Psoas muscle (tissue), 8 donors: ENCODE measurements around the gene B3GNT4. TPM values are rescaled to one million over a fixed set of nuclear protein-coding genes. Genes with fewer than 3 reads are reported as not detected.

Experiments used
- ATAC-seq, 4 donors: fragments of 200-7000 bp; cut with Tn5 transposase; one replicate each; pipeline ENCODE4 v1.9.1; 2020; ENCODE audit warnings: moderate library complexity in 3 of 4, mild to moderate bottlenecking in 2 of 4
- DNase-seq, 2 donors: peaks; one replicate each; pipeline ENCODE4 v3.0.0-alpha.2; 2020
- H3K27ac ChIP-seq: fragments of 200-600 bp; one replicate; pipeline ENCODE4 v1.8.0; 2022
- H3K27me3 ChIP-seq, 3 donors: fragments of 200-600 bp in 1 of 3; one replicate each; pipeline versions ENCODE4 v1.6.1 to v1.8.0; 2013 to 2022; ENCODE audit warnings: low read length in 2 of 3, mild to moderate bottlenecking in 2 of 3, moderate library complexity in 1 of 3; ENCODE audit not compliant: insufficient read depth in 3 of 3
- H3K36me3 ChIP-seq, 2 donors: fragments of 200-600 bp in 1 of 2; one replicate each; pipeline versions ENCODE4 v1.6.1 to v1.8.0; 2013 to 2022; ENCODE audit warnings: low read depth in 1 of 2, mild to moderate bottlenecking in 1 of 2, moderate library complexity in 1 of 2; ENCODE audit not compliant: insufficient read depth in 1 of 2
- H3K4me1 ChIP-seq: fragments of 200-600 bp; one replicate; pipeline ENCODE4 v1.8.0; 2022
- H3K4me3 ChIP-seq: fragments of 200-600 bp; one replicate; pipeline ENCODE4 v1.8.0; 2022; ENCODE audit warnings: mild to moderate bottlenecking
- H3K9me3 ChIP-seq: fragments of 200-600 bp; one replicate; pipeline ENCODE4 v1.8.0; 2022
- CTCF ChIP-seq: fragments of 200-600 bp; IDR thresholded peaks from one replicate; pipeline ENCODE4 v1.8.0; 2022; ENCODE audit warnings: antibody characterized with exemption
- WGBS, 3 donors: extraction: QIAGEN DNeasy Blood & Tissue Kit; methylation state at CpG; one replicate each; pipeline versions ENCODE4 v1.1.6 to v1.1.7; 2013; 5-methylcytosine and 5-hydroxymethylcytosine counted together
- intact Hi-C, 2 donors: fragments of 100-400 bp; cut with DNase I; formaldehyde crosslinking; loops; one replicate each; pipeline versions ENCODE4 v1.11.0 to v1.14.2; 2022
- polyA plus RNA-seq, 3 donors: library from polyadenylated mRNA; stranded (reverse); fragments of 200-250 nt; gene quantifications; one replicate each; pipeline ENCODE4 v1.2.3, GENCODE V29; 2013
- total RNA-seq, 4 donors: library from RNA; stranded (reverse); fragmentation: NEBNext Ultra II Directional in 2 of 4; extraction: Animal tissue kit (Norgen Biotek cat#: 25700) in 2 of 4; gene quantifications; one replicate each; pipeline versions ENCODE4 v1.2.1 to v1.2.4, GENCODE V29; 2021 to 2023
- donor health status: healthy with polysubstance abuse.
- donor health status: DM: no; HTN: no; CAD: no; lungs with moderate emphysema.
- donor health status: Bipolar disorder and iron deficiency.
- donor health status: healthy.
- donor health status: DM: yes; HTN: yes; CAD: no.
- donor health status: DM: no; HTN: no; CAD: no.
- donor health status: DM: no; HTN: no; CAD: no.
- donor health status: DM: yes; HTN: yes; CAD: no.

Gene B3GNT4
- total and polyA plus RNA-seq, 7 donors = 0.30 to 1.3 (median 0.43) TPM; not detected in 3

DNA sequence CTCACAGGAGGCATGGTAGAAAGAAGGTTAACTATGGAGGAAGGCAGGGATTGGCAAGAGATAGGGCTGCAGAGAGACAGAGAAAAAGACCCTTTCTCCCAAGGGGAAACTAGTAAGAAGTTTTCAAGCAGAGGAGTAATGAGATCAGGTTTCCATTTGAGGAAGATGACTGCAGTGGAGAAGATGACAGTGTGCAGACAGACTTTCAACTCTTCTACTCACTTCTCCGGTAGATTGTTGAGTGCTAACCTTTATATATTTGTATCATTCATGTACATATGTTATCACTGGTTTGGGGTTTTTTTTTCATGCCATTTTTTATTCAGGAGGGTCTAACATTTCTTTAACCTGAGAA is 5.9 kb upstream of the B3GNT4 start:
- peaks cover 0 to 21% (median 4%) of the 10 kb centered on the region in 3 donors for H3K27me3 ChIP-seq
- no peak for TF ChIP-seq CTCF
- no peak overlapping the region for H3K27ac ChIP-seq
- H3K4me3 ChIP-seq = no peak overlapping the region
- 25 to 52% (median 48%) methylated on average over 1 of the region's 1 CpG for WGBS, 3 donors
- ATAC-seq (peak in 1 of 4 donors; percentile 46), DNase-seq (no peak)
- H3K9me3 ChIP-seq = no peaks in the 10 kb centered on the region
- peaks cover 7% of the 10 kb centered on the region for H3K4me1 ChIP-seq
- intact Hi-C loops = loop anchor here in 1 of 2 donors (5.0 kb wide), 1 partner anchor 140 kb away; no protein-coding TSS in a partner anchor
- no peaks in the 10 kb centered on the region for H3K36me3 ChIP-seq

GRCh38 chr12:122199484-122200355 is 3.8 kb upstream of the B3GNT4 start:
- no peak for ATAC-seq
- Histone ChIP-seq H3K27ac (no peak overlapping the region), H3K27me3 (peaks cover 0 to 43% (median 18%) of the 10 kb centered on the region in 3 donors), H3K9me3 (no peaks in the 10 kb centered on the region), H3K36me3 (no peaks in the 10 kb centered on the region), H3K4me3 (no peak overlapping the region), H3K4me1 (peaks cover 7% of the 10 kb centered on the region)
- 86 to 88% (median 86%) methylated on average over 29 of the region's 29 CpGs for WGBS, 3 donors
- DNase-seq = no peak
- no peak for TF ChIP-seq CTCF
- intact Hi-C loops = loop anchor here (5.0 to 10.0 kb wide), 2 partner anchors 142 to 275 kb away; no protein-coding TSS in a partner anchor

GRCh38 chr12:122200541-122201175 is 2.9 kb upstream of the B3GNT4 start:
- TF ChIP-seq CTCF = no peak
- DNase-seq (no peak), ATAC-seq (no peak)
- Histone ChIP-seq H3K27me3 (peaks cover 0 to 52% (median 23%) of the 10 kb centered on the region in 3 donors), H3K27ac (no peak overlapping the region), H3K4me3 (no peak overlapping the region), H3K36me3 (no peaks in the 10 kb centered on the region), H3K4me1 (peaks cover 7% of the 10 kb centered on the region), H3K9me3 (no peaks in the 10 kb centered on the region)
- intact Hi-C loops = loop anchor here in 1 of 2 donors (10.0 kb wide), 1 partner anchor 276 kb away; no protein-coding TSS in a partner anchor
- WGBS, 3 donors = 70 to 74% (median 70%) methylated on average over 23 to 24 of the region's 24 CpGs

DNA sequence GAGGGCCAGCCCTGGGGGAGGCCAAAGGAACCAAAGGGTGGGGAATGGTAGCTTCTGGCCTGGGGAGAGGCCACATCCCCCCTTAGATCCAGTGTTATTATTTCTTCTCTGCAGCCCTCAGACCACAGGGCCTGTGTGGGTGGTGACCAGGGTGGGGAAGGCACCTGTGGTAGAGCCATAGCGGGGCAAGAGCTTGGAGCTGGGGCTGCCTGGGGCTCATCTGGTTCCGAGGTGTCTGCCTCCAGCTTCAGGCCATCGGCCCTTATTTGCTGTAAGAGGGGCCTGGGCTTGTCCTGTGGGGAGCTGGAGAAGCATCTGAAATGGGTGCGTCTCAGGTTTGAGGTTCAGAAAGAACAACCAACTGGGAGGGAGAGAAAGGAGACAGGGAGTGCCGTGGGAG is 2.1 kb upstream of the B3GNT4 start:
- H3K27me3 ChIP-seq = peaks cover 0 to 52% (median 23%) of the 10 kb centered on the region in 3 donors
- TF ChIP-seq CTCF = no peak
- 83 to 98% (median 89%) methylated on average over 5 of the region's 5 CpGs for WGBS, 3 donors
- H3K36me3 ChIP-seq = no peaks in the 10 kb centered on the region
- H3K27ac ChIP-seq = no peak overlapping the region
- H3K4me3 ChIP-seq = no peak overlapping the region
- peaks cover 7% of the 10 kb centered on the region for H3K4me1 ChIP-seq
- intact Hi-C loops = loop anchor here in 1 of 2 donors (10.0 kb wide), 1 partner anchor 277 kb away; no protein-coding TSS in a partner anchor
- DNase-seq = no peak
- no peaks in the 10 kb centered on the region for H3K9me3 ChIP-seq
- ATAC-seq = no peak
